ENCODE measurements around the gene MRPS15. TPM values are rescaled to one million over a fixed set of nuclear protein-coding genes. Genes with fewer than 3 reads are reported as not detected.
"Not testable (repeated sequence)": the region's sequence is repeated elsewhere in the genome, so short reads cannot be mapped to it uniquely, and the experiment has no call there.

MRPS15 gene
- polyA plus RNA-seq, 1 experiment = 73.5 TPM

DNA sequence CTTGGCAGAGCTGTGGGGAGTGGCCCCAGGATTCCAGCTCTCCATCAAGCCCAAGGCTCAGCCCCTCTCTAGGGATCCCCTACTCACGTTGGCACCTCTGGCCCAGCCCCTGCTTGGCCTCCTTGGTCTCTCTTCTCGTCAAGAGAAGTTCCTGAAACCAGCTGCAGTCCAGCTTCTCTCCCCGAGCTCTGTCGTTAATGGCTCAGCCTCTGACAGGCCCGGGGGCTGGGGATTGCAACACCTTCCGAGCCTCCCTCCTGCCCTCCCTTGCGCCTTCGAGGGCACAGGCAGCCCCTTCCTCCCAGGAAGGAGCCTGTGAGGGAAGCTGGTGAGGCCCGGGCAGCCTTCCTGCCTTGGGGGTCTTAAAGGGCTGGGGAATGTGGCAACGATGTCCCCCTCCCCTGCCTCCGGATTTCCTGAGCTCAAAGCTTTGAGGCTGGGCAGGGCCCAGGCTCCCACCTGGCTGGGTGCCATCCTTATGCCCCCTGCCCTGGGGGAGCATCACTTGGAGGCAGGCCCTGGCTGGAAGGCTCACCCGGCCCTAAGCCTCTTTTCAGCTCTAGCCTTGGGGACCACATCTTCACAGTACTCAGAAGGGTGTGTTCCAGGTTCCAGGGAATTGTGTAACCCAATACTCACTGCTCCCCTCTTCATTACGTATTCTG is 18.7 kb upstream of the MRPS15 start, which contains the start of gene CSF3R:
TSS of gene CSF3R (minus strand) at position 190 of the 665 bp plus-strand sequence. CDS start 3,417 bp downstream, outside the sequence.
- TF ChIP-seq, protein P1, sequence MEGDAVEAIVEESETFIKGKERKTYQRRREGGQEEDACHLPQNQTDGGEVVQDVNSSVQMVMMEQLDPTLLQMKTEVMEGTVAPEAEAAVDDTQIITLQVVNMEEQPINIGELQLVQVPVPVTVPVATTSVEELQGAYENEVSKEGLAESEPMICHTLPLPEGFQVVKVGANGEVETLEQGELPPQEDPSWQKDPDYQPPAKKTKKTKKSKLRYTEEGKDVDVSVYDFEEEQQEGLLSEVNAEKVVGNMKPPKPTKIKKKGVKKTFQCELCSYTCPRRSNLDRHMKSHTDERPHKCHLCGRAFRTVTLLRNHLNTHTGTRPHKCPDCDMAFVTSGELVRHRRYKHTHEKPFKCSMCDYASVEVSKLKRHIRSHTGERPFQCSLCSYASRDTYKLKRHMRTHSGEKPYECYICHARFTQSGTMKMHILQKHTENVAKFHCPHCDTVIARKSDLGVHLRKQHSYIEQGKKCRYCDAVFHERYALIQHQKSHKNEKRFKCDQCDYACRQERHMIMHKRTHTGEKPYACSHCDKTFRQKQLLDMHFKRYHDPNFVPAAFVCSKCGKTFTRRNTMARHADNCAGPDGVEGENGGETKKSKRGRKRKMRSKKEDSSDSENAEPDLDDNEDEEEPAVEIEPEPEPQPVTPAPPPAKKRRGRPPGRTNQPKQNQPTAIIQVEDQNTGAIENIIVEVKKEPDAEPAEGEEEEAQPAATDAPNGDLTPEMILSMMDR (IDR thresholded peaks at IDR 0.05; ENCODE audit: low read depth, low read length) = no peak
- peaks cover 44% of the 10 kb centered on the region for H3K27me3 ChIP-seq (ENCODE audit: control insufficient read depth, insufficient read depth, low read length)
- H3K9me3 ChIP-seq (ENCODE audit: control insufficient read depth, insufficient read depth, low read length) = no peaks in the 10 kb centered on the region
- no peak for DNase-seq (ENCODE audit: low read depth, low spot score)
- no peak within 1 kb of the TSS for H3K4me3 ChIP-seq (ENCODE audit: low read depth, low read length)
- H3K27ac ChIP-seq (ENCODE audit: low read depth, low read length) = no peak within 1 kb of the TSS
- ChIA-PET CTCF (no interaction called here), POLR2A (no interaction called here)

DNA sequence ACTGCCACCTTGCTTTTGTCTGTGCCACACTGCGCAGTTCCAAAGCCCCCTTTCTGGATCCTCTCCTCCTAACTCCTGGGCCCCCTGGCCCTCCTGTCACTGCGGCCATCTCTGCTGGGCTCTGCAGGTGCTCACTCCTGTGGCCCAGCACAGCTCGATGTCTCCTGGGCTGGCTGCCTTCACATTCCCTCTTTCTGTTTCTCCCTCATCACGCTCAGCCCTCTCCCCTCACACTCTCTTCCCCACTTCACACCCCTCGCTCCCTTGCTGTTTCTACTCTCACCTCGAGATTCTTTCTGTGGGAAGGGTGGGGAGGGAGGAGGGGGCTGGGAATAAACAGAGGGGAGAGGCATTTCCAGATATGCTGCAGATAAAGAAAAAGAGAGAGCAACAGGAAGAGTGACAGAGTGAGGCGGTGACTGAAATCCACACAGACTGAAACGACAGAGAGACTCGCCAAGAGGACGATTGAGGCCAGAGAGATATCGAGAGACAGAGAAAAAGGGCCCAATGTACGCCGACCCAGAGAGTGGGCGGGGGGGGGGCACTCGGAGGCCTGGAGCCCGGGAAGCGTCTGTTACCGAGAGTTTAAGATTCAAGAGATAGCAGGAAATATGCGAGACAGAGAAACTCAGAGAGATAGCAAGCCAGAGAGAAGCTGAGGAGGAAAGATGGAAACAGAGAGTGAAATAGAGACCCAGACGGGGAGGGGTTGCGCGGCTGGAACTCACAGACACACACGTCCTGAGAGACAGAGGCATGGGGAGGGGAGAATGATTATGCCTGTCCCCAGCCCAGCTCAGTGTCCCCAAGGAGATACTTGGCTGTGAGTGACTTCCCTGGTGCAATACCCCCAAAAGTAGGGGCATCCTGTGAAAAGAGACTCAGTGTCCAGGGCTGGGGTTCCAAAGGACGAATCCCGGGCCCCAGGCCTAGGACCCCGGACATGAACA is 17.9 kb upstream of the MRPS15 start:
- ChIA-PET POLR2A (no interaction called here), CTCF (no interaction called here)
- no peak overlapping the region for H3K27ac ChIP-seq (ENCODE audit: low read depth, low read length)
- TF ChIP-seq, protein P1 (IDR thresholded peaks at IDR 0.05; ENCODE audit: low read depth, low read length) = no peak
- no peak overlapping the region for H3K4me3 ChIP-seq (ENCODE audit: low read depth, low read length)
- peaks cover 42% of the 10 kb centered on the region for H3K27me3 ChIP-seq (ENCODE audit: control insufficient read depth, insufficient read depth, low read length)
- H3K9me3 ChIP-seq (ENCODE audit: control insufficient read depth, insufficient read depth, low read length) = no peaks in the 10 kb centered on the region
- no peak for DNase-seq (ENCODE audit: low read depth, low spot score)

DNA sequence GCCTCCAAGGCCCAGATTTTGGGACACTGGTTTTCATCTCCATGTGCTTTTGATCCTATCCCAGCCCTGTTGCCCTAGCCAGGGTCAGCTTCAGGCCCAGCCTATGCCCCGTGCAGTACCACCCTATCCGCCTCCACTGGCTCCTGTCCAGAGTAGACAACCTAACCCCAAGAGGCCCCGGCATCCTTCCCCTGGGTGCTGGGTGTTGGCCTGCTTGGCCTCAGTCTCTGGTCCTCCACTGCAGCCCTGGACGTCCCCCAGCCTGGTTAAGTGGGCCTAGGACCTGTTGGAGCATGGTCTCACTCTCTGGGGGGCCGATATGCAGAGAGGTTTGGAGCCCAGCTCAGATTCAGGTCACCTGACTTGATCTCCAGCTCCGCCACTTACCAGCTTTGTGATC is 16.9 kb upstream of the MRPS15 start:
- TF ChIP-seq, protein P1 (IDR thresholded peaks at IDR 0.05; ENCODE audit: low read depth, low read length) = no peak
- ChIA-PET CTCF (no interaction called here), POLR2A (no interaction called here)
- no peak for DNase-seq (ENCODE audit: low read depth, low spot score)
- peaks cover 42% of the 10 kb centered on the region for H3K27me3 ChIP-seq (ENCODE audit: control insufficient read depth, insufficient read depth, low read length)
- H3K4me3 ChIP-seq (ENCODE audit: low read depth, low read length) = no peak overlapping the region
- H3K27ac ChIP-seq (ENCODE audit: low read depth, low read length) = no peak overlapping the region
- no peaks in the 10 kb centered on the region for H3K9me3 ChIP-seq (ENCODE audit: control insufficient read depth, insufficient read depth, low read length)

DNA sequence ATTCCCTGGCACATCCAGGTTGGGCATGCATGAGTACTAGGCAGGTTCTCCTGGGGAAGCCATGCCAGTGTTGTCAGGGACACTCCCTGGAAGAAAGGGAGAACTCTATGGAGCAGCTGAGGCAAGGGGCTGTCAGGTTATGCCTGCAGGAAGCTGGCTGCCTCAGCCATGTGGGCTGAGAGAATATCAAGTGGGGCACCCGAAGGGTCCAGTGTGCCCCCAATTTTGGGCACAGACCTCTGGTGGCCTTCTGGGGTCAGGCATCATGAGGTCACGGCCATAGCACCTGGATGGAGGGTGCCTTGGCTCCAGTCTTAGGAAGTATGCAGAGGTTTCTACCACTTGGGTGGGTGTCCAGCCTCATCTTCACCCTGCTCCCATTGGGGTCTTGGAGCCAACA is 16.0 kb upstream of the MRPS15 start:
- POLR2A ChIA-PET = no interaction called here
- no peak overlapping the region for H3K4me3 ChIP-seq (ENCODE audit: low read depth, low read length)
- DNase-seq (ENCODE audit: low read depth, low spot score) = no peak
- peaks cover 39% of the 10 kb centered on the region for H3K27me3 ChIP-seq (ENCODE audit: control insufficient read depth, insufficient read depth, low read length)
- TF ChIP-seq, protein P1 (IDR thresholded peaks at IDR 0.05; ENCODE audit: low read depth, low read length) = no peak
- H3K9me3 ChIP-seq (ENCODE audit: control insufficient read depth, insufficient read depth, low read length) = no peaks in the 10 kb centered on the region
- no peak overlapping the region for H3K27ac ChIP-seq (ENCODE audit: low read depth, low read length)
- CTCF ChIA-PET = no interaction called here

DNA sequence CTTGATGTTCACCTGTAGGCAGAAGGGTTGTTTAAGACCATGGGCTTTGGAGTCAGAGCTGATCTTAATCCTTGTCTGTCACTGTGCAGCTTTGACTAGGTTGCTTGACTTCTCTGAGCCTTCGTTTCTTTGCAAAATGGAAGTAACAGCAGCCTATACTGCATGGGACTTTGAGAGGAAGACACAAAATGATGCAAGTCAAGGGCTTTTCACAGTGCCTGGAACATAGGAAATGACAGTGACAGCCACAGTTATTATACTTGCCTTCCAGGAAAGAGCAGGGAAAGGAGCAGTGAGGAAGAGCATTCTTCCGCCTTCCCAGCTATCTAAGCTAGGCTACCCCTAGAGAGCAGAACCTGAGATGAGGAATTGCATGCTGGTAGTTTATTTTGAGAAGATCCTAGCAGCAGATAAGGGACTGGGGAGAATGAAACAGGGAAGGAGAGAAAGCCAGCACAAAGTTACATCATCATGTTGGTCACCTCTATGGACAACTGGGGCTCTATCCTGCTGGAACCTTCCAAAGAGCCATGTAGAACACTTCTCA is 15.4 kb upstream of the MRPS15 start:
- Histone ChIP-seq H3K27me3 (ENCODE audit: control insufficient read depth, insufficient read depth, low read length) (peaks cover 39% of the 10 kb centered on the region), H3K4me3 (ENCODE audit: low read depth, low read length) (no peak overlapping the region), H3K9me3 (ENCODE audit: control insufficient read depth, insufficient read depth, low read length) (no peaks in the 10 kb centered on the region), H3K27ac (ENCODE audit: low read depth, low read length) (no peak overlapping the region)
- TF ChIP-seq, protein P1 (IDR thresholded peaks at IDR 0.05; ENCODE audit: low read depth, low read length) = no peak
- ChIA-PET POLR2A (no interaction called here), CTCF (no interaction called here)
- DNase-seq (ENCODE audit: low read depth, low spot score) = no peak

DNA sequence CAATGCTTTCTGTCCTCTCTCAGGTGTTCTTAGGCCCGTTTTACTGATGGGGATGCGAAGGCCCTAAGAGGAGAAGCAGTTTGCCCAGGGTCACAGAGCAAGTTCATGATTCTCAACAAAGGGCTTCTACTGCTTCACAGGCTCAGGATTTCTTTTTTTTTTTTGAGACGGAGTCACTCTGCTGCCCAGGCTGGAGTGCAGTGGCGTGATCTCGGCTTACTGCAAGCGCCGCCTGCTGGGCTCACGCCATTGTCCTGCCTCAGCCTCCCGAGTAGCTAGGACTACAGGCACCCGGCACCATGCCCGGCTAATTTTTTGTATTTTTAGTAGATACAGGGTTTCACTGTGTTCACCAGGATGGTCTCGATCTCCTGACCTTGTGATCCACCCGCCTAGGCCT is 13.4 kb upstream of the MRPS15 start:
- peaks cover 30% of the 10 kb centered on the region for H3K27me3 ChIP-seq (ENCODE audit: control insufficient read depth, insufficient read depth, low read length)
- POLR2A ChIA-PET = not testable (repeated sequence)

More for the DNA sequence above, 13.4 kb upstream of the MRPS15 start:
- DNase-seq (ENCODE audit: low read depth, low spot score); H3K9me3 ChIP-seq (ENCODE audit: control insufficient read depth, insufficient read depth, low read length); H3K27ac ChIP-seq (ENCODE audit: low read depth, low read length); H3K4me3 ChIP-seq (ENCODE audit: low read depth, low read length); CTCF ChIA-PET: not testable (repeated sequence)
